Retinal pigment epithelial cell (primary cell): Measurements from ENCODE around the gene ZNF526.

ENCODE experiments used
- DNase-seq: peaks from one replicate; pipeline ENCODE4 v3.0.0-alpha.2; 2010; ENCODE audit warnings: low read depth
- H3K4me3 ChIP-seq: 2 replicates; pipeline ENCODE4 v1.5.1; 2011; ENCODE audit warnings: mild to moderate bottlenecking, low read length, control low read depth, moderate library complexity
- CTCF ChIP-seq: conservative IDR thresholded peaks from 2 replicates; pipeline ENCODE4 v1.5.1; 2011; ENCODE audit warnings: low read depth, low read length, control low read depth, inconsistent platforms

The ZNF526 gene

GRCh38 chr19:42175952-42176648 lies 44.0 kb upstream of the ZNF526 start:
- no peak for DNase-seq
- no peak for TF ChIP-seq CTCF
- H3K4me3 ChIP-seq, result peak overlapping the region; percentile 40

GRCh38 chr19:42176649-42176989 lies 43.5 kb upstream of the ZNF526 start:
- DNase-seq, result no peak
- no peak for TF ChIP-seq CTCF
- peak overlapping the region; percentile 40 for H3K4me3 ChIP-seq

- peak; percentile 23 for TF ChIP-seq CTCF
- no peak for DNase-seq
- H3K4me3 ChIP-seq, result peak overlapping the region; percentile 40
Observed at GRCh38 chr19:42176990-42177685, 43.0 kb upstream of the ZNF526 start.

GRCh38 chr19:42177686-42178019 lies 42.5 kb upstream of the ZNF526 start:
- no peak for TF ChIP-seq CTCF
- DNase-seq, result no peak
- H3K4me3 ChIP-seq, result no peak overlapping the region

GRCh38 chr19:42178791-42179674 lies 41.1 kb upstream of the ZNF526 start:
- peak; percentile 64 for TF ChIP-seq CTCF
- no peak for DNase-seq
- no peak overlapping the region for H3K4me3 ChIP-seq

- peak; percentile 95 for TF ChIP-seq CTCF
- DNase-seq, result no peak
- no peak overlapping the region for H3K4me3 ChIP-seq
Observed at GRCh38 chr19:42184401-42184861, 35.7 kb upstream of the ZNF526 start.
